K562 (cell line): ENCODE results near the gene DNAJC1. TPM values are rescaled to one million over a fixed set of nuclear protein-coding genes. Genes with fewer than 3 reads are reported as not detected.

Experiments
- CCAR2 ChIP-seq: fragments of 200-400 bp; formaldehyde crosslinking; IDR thresholded peaks from 2 replicates; pipeline ENCODE4 v1.6.1; 2017; ENCODE audit warnings: mild to moderate bottlenecking, low read depth, low read length
- CGGBP1 ChIP-seq: fragments of 250-450 bp; sonication (Bioruptor Pico); IDR thresholded peaks from 2 replicates; pipeline ENCODE4 v1.9.0; 2021; ENCODE audit warnings: mild to moderate bottlenecking
- CXXC5 ChIP-seq: fragments of 250-450 bp; sonication (Bioruptor Pico); IDR thresholded peaks from 2 replicates; pipeline ENCODE4 v1.8.0; 2022; ENCODE audit warnings: inconsistent platforms, mild to moderate bottlenecking, moderate library complexity
- ERF ChIP-seq: fragments of 450-650 bp; formaldehyde crosslinking; IDR thresholded peaks from 2 replicates; pipeline ENCODE4 v1.4.0; 2020; ENCODE audit warnings: mild to moderate bottlenecking, mixed read lengths
- ETS1 ChIP-seq: conservative IDR thresholded peaks from 2 replicates; pipeline ENCODE4 v1.6.1; 2011; ENCODE audit warnings: low read depth, mild to moderate bottlenecking, low read length; ENCODE audit not compliant: control insufficient read depth
- EWSR1 ChIP-seq: fragments of 450-650 bp; IDR thresholded peaks from 2 replicates; pipeline ENCODE4 v1.6.1; 2018; ENCODE audit warnings: borderline replicate concordance, mild to moderate bottlenecking, low read depth, moderate library complexity; ENCODE audit not compliant: partially characterized antibody
- GATAD2B ChIP-seq: fragments of 450-650 bp; IDR thresholded peaks from 2 replicates; pipeline ENCODE4 v1.6.1; 2017; ENCODE audit warnings: mild to moderate bottlenecking, borderline replicate concordance
- HDAC8 ChIP-seq: fragments of 450-650 bp; IDR thresholded peaks from 2 replicates; pipeline ENCODE4 v1.6.1; 2016; ENCODE audit warnings: mild to moderate bottlenecking, missing genetic modification characterization, moderate library complexity, missing compliant biosample characterization
- KAT8 ChIP-seq: fragments of 450-650 bp; IDR thresholded peaks from 2 replicates; pipeline ENCODE4 v1.6.1; 2016; ENCODE audit warnings: low read depth, mild to moderate bottlenecking
- MCM5 ChIP-seq: fragments of 450-650 bp; IDR thresholded peaks from 2 replicates; pipeline ENCODE4 v1.6.1; 2016; ENCODE audit warnings: low read depth
- MEF2A ChIP-seq: IDR thresholded peaks from 2 replicates; pipeline ENCODE4 v1.6.1; 2011; ENCODE audit warnings: low read depth, mild to moderate bottlenecking, low read length, moderate library complexity; ENCODE audit not compliant: control insufficient read depth
- ZBTB33 ChIP-seq: sonication (generic); formaldehyde crosslinking; IDR thresholded peaks from 2 replicates; pipeline ENCODE4 v1.8.1; 2023; ENCODE audit warnings: mild to moderate bottlenecking, missing genetic modification reagents
- ZNF511 ChIP-seq: sonication (generic); formaldehyde crosslinking; IDR thresholded peaks from 2 replicates; pipeline ENCODE4 v1.8.0; 2022; ENCODE audit warnings: mild to moderate bottlenecking, missing genetic modification reagents
- ZNF764 ChIP-seq: fragments of 250-450 bp; sonication (Bioruptor Pico); IDR thresholded peaks from 2 replicates; pipeline ENCODE4 v1.4.0; 2020; ENCODE audit warnings: low read depth, mild to moderate bottlenecking, moderate library complexity
- ZNF77 ChIP-seq: fragments of 250-450 bp; sonication (Bioruptor Pico); IDR thresholded peaks from 2 replicates; pipeline ENCODE4 v1.5.0; 2020
- ZNF79 ChIP-seq: fragments of 250-450 bp; sonication (Bioruptor Pico); IDR thresholded peaks from 2 replicates; pipeline ENCODE4 v1.4.0; 2020; ENCODE audit warnings: low read depth, mild to moderate bottlenecking, moderate library complexity
- polyA plus RNA-seq, 8 experiments: library from polyadenylated mRNA; depleted of rRNA in 4 of 8; stranded (reverse) in 5 of 8; unstranded in 3 of 8; fragments of >200 nt; fragmentation: Nextera tagmentation in 2 of 8; fragmentation: Illumina TruSeq in 1 of 8; extraction: Ambion mirVana in 2 of 8; extraction: Trizol in 1 of 8; gene quantifications; 2 replicates each; pipeline versions ENCODE4 v1.2.1 to v1.2.3, GENCODE V29; 2011 to 2014; ENCODE audit warnings: inconsistent platforms in 1 of 8, missing spikeins in 1 of 8
- total RNA-seq, 7 experiments: library from RNA; depleted of rRNA in 6 of 7; stranded (reverse); fragments of >200 nt in 6 of 7; fragmentation: Illumina TruSeq in 2 of 7; extraction: Trizol in 2 of 7; gene quantifications; 2 replicates each; pipeline versions ENCODE4 v1.2.1 to v1.2.3, GENCODE V29; 2011 to 2021; ENCODE audit warnings: low replicate concordance in 1 of 7
- TF ChIP-seq, protein P1 (sequence below): sonication (generic); formaldehyde crosslinking; IDR thresholded peaks from 2 replicates; pipeline ENCODE4 v1.8.0; 2022; ENCODE audit warnings: mild to moderate bottlenecking, missing genetic modification reagents
- TF ChIP-seq, protein P2 (sequence below): fragments of 250-450 bp; sonication (Bioruptor Pico); IDR thresholded peaks from 2 replicates; pipeline ENCODE4 v1.5.0; 2021; ENCODE audit warnings: mild to moderate bottlenecking, borderline replicate concordance

The DNAJC1 gene
- total and polyA plus RNA-seq, 9 of the 15 experiments (the other 6 are each of a cell fraction or from before 2014, with no cell fraction given): 5.4 to 77.6 (median 40.3) TPM

- no peak for TF ChIP-seq HDAC8
- TF ChIP-seq, protein P1, sequence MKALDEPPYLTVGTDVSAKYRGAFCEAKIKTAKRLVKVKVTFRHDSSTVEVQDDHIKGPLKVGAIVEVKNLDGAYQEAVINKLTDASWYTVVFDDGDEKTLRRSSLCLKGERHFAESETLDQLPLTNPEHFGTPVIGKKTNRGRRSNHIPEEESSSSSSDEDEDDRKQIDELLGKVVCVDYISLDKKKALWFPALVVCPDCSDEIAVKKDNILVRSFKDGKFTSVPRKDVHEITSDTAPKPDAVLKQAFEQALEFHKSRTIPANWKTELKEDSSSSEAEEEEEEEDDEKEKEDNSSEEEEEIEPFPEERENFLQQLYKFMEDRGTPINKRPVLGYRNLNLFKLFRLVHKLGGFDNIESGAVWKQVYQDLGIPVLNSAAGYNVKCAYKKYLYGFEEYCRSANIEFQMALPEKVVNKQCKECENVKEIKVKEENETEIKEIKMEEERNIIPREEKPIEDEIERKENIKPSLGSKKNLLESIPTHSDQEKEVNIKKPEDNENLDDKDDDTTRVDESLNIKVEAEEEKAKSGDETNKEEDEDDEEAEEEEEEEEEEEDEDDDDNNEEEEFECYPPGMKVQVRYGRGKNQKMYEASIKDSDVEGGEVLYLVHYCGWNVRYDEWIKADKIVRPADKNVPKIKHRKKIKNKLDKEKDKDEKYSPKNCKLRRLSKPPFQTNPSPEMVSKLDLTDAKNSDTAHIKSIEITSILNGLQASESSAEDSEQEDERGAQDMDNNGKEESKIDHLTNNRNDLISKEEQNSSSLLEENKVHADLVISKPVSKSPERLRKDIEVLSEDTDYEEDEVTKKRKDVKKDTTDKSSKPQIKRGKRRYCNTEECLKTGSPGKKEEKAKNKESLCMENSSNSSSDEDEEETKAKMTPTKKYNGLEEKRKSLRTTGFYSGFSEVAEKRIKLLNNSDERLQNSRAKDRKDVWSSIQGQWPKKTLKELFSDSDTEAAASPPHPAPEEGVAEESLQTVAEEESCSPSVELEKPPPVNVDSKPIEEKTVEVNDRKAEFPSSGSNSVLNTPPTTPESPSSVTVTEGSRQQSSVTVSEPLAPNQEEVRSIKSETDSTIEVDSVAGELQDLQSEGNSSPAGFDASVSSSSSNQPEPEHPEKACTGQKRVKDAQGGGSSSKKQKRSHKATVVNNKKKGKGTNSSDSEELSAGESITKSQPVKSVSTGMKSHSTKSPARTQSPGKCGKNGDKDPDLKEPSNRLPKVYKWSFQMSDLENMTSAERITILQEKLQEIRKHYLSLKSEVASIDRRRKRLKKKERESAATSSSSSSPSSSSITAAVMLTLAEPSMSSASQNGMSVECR (CRISPR knock-in tag): no peak
- no peak for TF ChIP-seq ERF (CRISPR knock-in tag)
- no peak for TF ChIP-seq MEF2A
- TF ChIP-seq, protein P2, sequence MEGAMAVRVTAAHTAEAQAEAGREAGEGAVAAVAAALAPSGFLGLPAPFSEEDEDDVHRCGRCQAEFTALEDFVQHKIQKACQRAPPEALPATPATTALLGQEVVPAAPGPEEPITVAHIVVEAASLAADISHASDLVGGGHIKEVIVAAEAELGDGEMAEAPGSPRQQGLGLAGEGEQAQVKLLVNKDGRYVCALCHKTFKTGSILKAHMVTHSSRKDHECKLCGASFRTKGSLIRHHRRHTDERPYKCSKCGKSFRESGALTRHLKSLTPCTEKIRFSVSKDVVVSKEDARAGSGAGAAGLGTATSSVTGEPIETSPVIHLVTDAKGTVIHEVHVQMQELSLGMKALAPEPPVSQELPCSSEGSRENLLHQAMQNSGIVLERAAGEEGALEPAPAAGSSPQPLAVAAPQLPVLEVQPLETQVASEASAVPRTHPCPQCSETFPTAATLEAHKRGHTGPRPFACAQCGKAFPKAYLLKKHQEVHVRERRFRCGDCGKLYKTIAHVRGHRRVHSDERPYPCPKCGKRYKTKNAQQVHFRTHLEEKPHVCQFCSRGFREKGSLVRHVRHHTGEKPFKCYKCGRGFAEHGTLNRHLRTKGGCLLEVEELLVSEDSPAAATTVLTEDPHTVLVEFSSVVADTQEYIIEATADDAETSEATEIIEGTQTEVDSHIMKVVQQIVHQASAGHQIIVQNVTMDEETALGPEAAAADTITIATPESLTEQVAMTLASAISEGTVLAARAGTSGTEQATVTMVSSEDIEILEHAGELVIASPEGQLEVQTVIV: no peak
- TF ChIP-seq CGGBP1: no peak
- TF ChIP-seq ZBTB33 (CRISPR knock-in tag): no peak
- no peak for TF ChIP-seq ZNF79 (CRISPR knock-in tag)
- no peak for TF ChIP-seq EWSR1
- no peak for TF ChIP-seq KAT8
- no peak for TF ChIP-seq ZNF511
- TF ChIP-seq MCM5: no peak
- no peak for TF ChIP-seq ZNF764 (CRISPR knock-in tag)
- TF ChIP-seq ZNF77 (CRISPR knock-in tag): no peak
- no peak for TF ChIP-seq CCAR2
- TF ChIP-seq GATAD2B: no peak
- TF ChIP-seq CXXC5 (CRISPR knock-in tag): no peak; the same call in 1 of the 2 replicates
- no peak; the same call in 1 of the 2 replicates for TF ChIP-seq ETS1
Measured at GRCh38 chr10:21807180-21807579, 196.3 kb downstream of the DNAJC1 start (continued).
